HFFc6 (cell line): Measurements from ENCODE around the gene ZDHHC6. TPM values are rescaled to one million over a fixed set of nuclear protein-coding genes. Genes with fewer than 3 reads are reported as not detected.
"Not testable (repeated sequence)": the region's sequence is repeated elsewhere in the genome, so short reads cannot be mapped to it uniquely, and the experiment has no call there.

Experiments used
- DNase-seq: peaks from one replicate; pipeline ENCODE4 v3.0.0-alpha.2; 2018
- H3K27ac Mint-ChIP-seq: 2 replicates; pipeline ENCODE4 v1.8.0; 2020; ENCODE audit warnings: mild to moderate bottlenecking, mixed read lengths
- H3K27me3 Mint-ChIP-seq: 2 replicates; pipeline ENCODE4 v1.8.0; 2021; ENCODE audit warnings: mild to moderate bottlenecking, moderate library complexity, mixed read lengths; ENCODE audit not compliant: insufficient read depth
- H3K36me3 Mint-ChIP-seq: 2 replicates; pipeline ENCODE4 v1.8.0; 2021; ENCODE audit warnings: low read depth, mixed read lengths
- H3K4me1 Mint-ChIP-seq: 2 replicates; pipeline ENCODE4 v1.8.0; 2020; ENCODE audit warnings: low read depth, mixed read lengths
- H3K4me3 Mint-ChIP-seq: 2 replicates; pipeline ENCODE4 v1.8.0; 2020; ENCODE audit warnings: mild to moderate bottlenecking, moderate library complexity, mixed read lengths
- H3K9me3 Mint-ChIP-seq: 2 replicates; pipeline ENCODE4 v1.8.0; 2020; ENCODE audit warnings: mild to moderate bottlenecking, mixed read lengths
- total RNA-seq, 6 experiments: library from RNA; stranded (reverse); fragmentation: NEBNext Ultra II Directional; extraction: Animal tissue kit (Norgen Biotek cat#: 25700); gene quantifications; 2 replicates in 1 of 6; 3 replicates in 5 of 6; pipeline ENCODE4 v1.2.3, GENCODE V29; 2021
- TF ChIP-seq, protein P1 (sequence below): fragments of 200-600 bp; sonication (generic); IDR thresholded peaks from 2 replicates; pipeline ENCODE4 v1.5.0; 2021; ENCODE audit warnings: antibody characterized with exemption, mild to moderate bottlenecking

Gene ZDHHC6
- total RNA-seq, 6 experiments from 2014 or later, result 23.1 to 30.5 (median 25.7) TPM

- TF ChIP-seq, protein P1, sequence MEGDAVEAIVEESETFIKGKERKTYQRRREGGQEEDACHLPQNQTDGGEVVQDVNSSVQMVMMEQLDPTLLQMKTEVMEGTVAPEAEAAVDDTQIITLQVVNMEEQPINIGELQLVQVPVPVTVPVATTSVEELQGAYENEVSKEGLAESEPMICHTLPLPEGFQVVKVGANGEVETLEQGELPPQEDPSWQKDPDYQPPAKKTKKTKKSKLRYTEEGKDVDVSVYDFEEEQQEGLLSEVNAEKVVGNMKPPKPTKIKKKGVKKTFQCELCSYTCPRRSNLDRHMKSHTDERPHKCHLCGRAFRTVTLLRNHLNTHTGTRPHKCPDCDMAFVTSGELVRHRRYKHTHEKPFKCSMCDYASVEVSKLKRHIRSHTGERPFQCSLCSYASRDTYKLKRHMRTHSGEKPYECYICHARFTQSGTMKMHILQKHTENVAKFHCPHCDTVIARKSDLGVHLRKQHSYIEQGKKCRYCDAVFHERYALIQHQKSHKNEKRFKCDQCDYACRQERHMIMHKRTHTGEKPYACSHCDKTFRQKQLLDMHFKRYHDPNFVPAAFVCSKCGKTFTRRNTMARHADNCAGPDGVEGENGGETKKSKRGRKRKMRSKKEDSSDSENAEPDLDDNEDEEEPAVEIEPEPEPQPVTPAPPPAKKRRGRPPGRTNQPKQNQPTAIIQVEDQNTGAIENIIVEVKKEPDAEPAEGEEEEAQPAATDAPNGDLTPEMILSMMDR, result no peak
- no peak for DNase-seq
- Mint-ChIP-seq H3K4me3 (no peak overlapping the region), H3K27me3 (no peaks in the 10 kb centered on the region), H3K36me3 (peaks cover 17% of the 10 kb centered on the region), H3K4me1 (peaks cover 10% of the 10 kb centered on the region), H3K9me3 (no peaks in the 10 kb centered on the region), H3K27ac (no peak overlapping the region)
Measured at GRCh38 chr10:112466802-112467201, 20.1 kb upstream of the ZDHHC6 start.

DNA sequence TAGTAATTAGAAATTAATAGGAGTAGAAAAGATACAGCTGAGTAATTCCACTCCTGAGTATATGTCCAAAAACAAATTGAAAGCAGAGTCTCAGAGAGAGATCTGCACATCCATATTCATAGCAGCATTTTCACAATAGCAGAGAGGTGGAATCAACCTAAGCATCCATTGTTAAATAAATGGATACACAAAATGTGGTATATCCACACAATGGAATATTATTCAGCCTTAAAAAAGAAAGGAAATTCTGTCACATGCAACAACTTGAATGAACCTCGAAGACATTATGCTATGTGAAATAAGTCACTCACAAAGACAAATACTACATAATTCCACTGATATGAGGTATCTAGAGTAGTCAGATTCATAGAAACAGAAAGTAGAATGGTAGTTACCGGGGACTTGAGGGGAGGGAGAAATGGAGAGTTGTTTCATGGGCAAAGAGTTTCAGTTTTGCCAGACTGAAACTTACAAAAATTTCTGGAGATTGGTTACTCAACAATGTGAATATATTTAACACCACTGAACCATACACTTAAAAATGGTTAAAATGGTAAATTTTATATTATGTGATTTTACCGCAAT is 18.7 kb upstream of the ZDHHC6 start:
- H3K4me3 Mint-ChIP-seq, result no peak overlapping the region
- peaks cover 24% of the 10 kb centered on the region for H3K4me1 Mint-ChIP-seq
- H3K36me3 Mint-ChIP-seq, result peaks cover 27% of the 10 kb centered on the region

GRCh38 chr10:112464074-112464473 is 17.4 kb upstream of the ZDHHC6 start:
- not testable (repeated sequence) for H3K27ac Mint-ChIP-seq, H3K4me3 Mint-ChIP-seq, DNase-seq, H3K27me3 Mint-ChIP-seq, H3K9me3 Mint-ChIP-seq
- Mint-ChIP-seq H3K36me3 (peaks cover 27% of the 10 kb centered on the region), H3K4me1 (peaks cover 18% of the 10 kb centered on the region)

More for the DNA sequence above, 18.7 kb upstream of the ZDHHC6 start:
- TF ChIP-seq, protein P1, result no peak
- Mint-ChIP-seq H3K9me3 (no peaks in the 10 kb centered on the region), H3K27me3 (no peaks in the 10 kb centered on the region), H3K27ac (no peak overlapping the region)
- no peak for DNase-seq

GRCh38 chr10:112461029-112461887 is 14.5 kb upstream of the ZDHHC6 start:
- peak overlapping the region; percentile 87 for H3K27ac Mint-ChIP-seq

GRCh38 chr10:112460366-112460765 is 13.7 kb upstream of the ZDHHC6 start:
- peaks cover 36% of the 10 kb centered on the region for H3K4me1 Mint-ChIP-seq
- no peaks in the 10 kb centered on the region for H3K9me3 Mint-ChIP-seq
- no peak for DNase-seq
- H3K4me3 Mint-ChIP-seq, result no peak overlapping the region
- H3K27ac Mint-ChIP-seq, result no peak overlapping the region; the same call in 1 of the 2 replicates
- TF ChIP-seq, protein P1, result no peak
- H3K36me3 Mint-ChIP-seq, result peaks cover 23% of the 10 kb centered on the region
- no peaks in the 10 kb centered on the region for H3K27me3 Mint-ChIP-seq

More at GRCh38 chr10:112461029-112461887, 14.5 kb upstream of the ZDHHC6 start:
- Mint-ChIP-seq H3K9me3 (no peaks in the 10 kb centered on the region), H3K27me3 (no peaks in the 10 kb centered on the region), H3K4me3 (no peak overlapping the region), H3K36me3 (peaks cover 27% of the 10 kb centered on the region), H3K4me1 (peaks cover 28% of the 10 kb centered on the region)
- peak; percentile 80 for DNase-seq
- TF ChIP-seq, protein P1, result no peak

GRCh38 chr10:112456533-112456932 is 9.8 kb upstream of the ZDHHC6 start:
- Mint-ChIP-seq H3K4me3 (no peak overlapping the region), H3K27ac (no peak overlapping the region), H3K4me1 (peaks cover 30% of the 10 kb centered on the region), H3K27me3 (no peaks in the 10 kb centered on the region), H3K9me3 (no peaks in the 10 kb centered on the region), H3K36me3 (peaks cover 16% of the 10 kb centered on the region)
- DNase-seq, result no peak
- TF ChIP-seq, protein P1, result 0 out of 2 replicates have a peak, but pooled peaks have one; percentile 27
